Measurements from ENCODE around the gene AP1AR. TPM values are rescaled to one million over a fixed set of nuclear protein-coding genes. Genes with fewer than 3 reads are reported as not detected.
A peak's percentile ranks its signal among the peaks of the same experiment; 100 is the strongest.

Gene AP1AR, protein sequence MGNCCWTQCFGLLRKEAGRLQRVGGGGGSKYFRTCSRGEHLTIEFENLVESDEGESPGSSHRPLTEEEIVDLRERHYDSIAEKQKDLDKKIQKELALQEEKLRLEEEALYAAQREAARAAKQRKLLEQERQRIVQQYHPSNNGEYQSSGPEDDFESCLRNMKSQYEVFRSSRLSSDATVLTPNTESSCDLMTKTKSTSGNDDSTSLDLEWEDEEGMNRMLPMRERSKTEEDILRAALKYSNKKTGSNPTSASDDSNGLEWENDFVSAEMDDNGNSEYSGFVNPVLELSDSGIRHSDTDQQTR
- total RNA-seq: 10 to 100 TPM in 1 of 2 donors, 1 to 10 TPM in 1; 7.6 to 14.7 TPM
- 1 to 10 TPM; 7.6 to 8.0 TPM for polyA plus RNA-seq

DNA sequence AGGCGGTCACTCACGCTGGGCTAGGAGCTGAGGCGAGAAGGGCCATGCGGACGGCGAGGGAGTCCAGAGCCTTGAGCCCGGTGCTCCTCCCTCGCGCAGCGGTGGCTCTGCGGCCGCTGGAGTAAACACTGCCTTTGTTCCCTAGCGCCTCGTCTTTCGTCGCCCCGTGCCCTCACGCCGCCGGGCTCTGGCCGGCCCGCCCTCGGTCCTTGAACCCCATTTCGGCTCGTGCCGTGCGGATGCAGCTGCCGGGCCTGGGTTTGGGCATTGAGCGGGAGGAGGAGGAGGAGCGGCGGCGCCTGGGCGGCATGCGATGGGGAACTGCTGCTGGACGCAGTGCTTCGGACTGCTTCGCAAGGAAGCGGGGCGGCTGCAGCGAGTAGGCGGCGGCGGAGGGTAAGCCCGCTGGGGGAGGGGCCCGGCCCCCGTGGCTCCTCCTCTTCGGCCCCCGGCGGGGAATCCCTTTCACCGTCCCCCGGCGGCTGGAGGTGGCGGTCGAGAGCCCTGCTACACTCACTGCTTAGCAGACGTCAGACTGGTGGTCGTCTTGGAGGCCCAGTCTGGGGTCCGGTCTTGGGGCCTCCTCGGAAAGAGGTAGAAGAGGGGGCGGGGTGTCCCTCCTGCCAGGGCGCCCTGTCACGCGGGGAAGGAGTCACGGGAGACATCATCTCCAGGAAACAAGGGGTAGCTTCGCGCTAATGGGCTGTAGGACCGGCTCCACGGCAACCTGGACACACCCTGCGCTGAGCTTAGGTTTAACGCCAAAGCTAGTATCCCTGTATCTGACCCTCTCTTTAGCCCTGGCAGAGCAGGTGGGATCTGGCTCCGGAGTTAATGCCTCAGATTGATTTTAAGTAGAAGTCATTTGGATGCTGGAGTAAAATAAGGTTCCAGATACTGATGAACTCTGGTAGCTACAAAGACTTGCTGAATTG, at the start of gene AP1AR:
Gene AP1AR, plus strand, starts transcription at position 9 of the 935 bp plus-strand sequence. Its CDS starts 305 bp downstream, at position 314.
- H3K36me3 ChIP-seq (ENCODE audit: control insufficient read depth in 4 of 4, insufficient read depth in 3 of 4, low read depth in 1 of 4, low read length in 3 of 4): no peaks in the 10 kb centered on the region
- under 1% methylated on average over 70 of the region's 70 CpGs for WGBS
- TF ChIP-seq TAF1 (conservative IDR thresholded peaks at IDR 0.05) (peak; percentile 72), RXRA (IDR thresholded peaks at IDR 0.05) (no peak), CTCF (IDR thresholded peaks at IDR 0.05; ENCODE audit: low read depth, low read length, missing input control) (peak; percentile 12), FOXA2 (IDR thresholded peaks at IDR 0.05) (no peak), MAX (IDR thresholded peaks at IDR 0.05) (no peak)
- TF ChIP-seq, protein P1, sequence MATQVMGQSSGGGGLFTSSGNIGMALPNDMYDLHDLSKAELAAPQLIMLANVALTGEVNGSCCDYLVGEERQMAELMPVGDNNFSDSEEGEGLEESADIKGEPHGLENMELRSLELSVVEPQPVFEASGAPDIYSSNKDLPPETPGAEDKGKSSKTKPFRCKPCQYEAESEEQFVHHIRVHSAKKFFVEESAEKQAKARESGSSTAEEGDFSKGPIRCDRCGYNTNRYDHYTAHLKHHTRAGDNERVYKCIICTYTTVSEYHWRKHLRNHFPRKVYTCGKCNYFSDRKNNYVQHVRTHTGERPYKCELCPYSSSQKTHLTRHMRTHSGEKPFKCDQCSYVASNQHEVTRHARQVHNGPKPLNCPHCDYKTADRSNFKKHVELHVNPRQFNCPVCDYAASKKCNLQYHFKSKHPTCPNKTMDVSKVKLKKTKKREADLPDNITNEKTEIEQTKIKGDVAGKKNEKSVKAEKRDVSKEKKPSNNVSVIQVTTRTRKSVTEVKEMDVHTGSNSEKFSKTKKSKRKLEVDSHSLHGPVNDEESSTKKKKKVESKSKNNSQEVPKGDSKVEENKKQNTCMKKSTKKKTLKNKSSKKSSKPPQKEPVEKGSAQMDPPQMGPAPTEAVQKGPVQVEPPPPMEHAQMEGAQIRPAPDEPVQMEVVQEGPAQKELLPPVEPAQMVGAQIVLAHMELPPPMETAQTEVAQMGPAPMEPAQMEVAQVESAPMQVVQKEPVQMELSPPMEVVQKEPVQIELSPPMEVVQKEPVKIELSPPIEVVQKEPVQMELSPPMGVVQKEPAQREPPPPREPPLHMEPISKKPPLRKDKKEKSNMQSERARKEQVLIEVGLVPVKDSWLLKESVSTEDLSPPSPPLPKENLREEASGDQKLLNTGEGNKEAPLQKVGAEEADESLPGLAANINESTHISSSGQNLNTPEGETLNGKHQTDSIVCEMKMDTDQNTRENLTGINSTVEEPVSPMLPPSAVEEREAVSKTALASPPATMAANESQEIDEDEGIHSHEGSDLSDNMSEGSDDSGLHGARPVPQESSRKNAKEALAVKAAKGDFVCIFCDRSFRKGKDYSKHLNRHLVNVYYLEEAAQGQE (IDR thresholded peaks at IDR 0.05): no peak
- H3K9ac ChIP-seq (ENCODE audit: low read depth in 1 of 2, low read length in 2 of 2): peak within 1 kb of the TSS; percentile 93 to 98
- no peaks in the 10 kb centered on the region for H3K9me3 ChIP-seq (ENCODE audit: control insufficient read depth in 4 of 4, low read length in 3 of 4)
- H3K4me3 ChIP-seq (ENCODE audit: low read depth in 1 of 3, low read length in 3 of 3): peak within 1 kb of the TSS; percentile 80 to 95 (median 95)
- no peaks in the 10 kb centered on the region for H3K27me3 ChIP-seq (ENCODE audit: control insufficient read depth in 4 of 4, insufficient read depth in 4 of 4, low read length in 3 of 4)
- peaks cover 2 to 14% (median 9%) of the 10 kb centered on the region in 4 donors for H3K4me1 ChIP-seq (ENCODE audit: control insufficient read depth in 4 of 4, insufficient read depth in 4 of 4, low read length in 3 of 4)
- peak; percentile 80 for DNase-seq (ENCODE audit: low spot score)
- peak within 1 kb of the TSS; percentile 97 to 100 for H3K27ac ChIP-seq (ENCODE audit: low read depth in 1 of 2, low read length in 2 of 2)

GRCh38 chr4:112182604-112183003, 49.0 kb upstream of the AP1AR start:
- no peaks in the 10 kb centered on the region for H3K36me3 ChIP-seq (ENCODE audit: control insufficient read depth in 4 of 4, insufficient read depth in 3 of 4, low read depth in 1 of 4, low read length in 3 of 4)
- no peak for DNase-seq (ENCODE audit: low spot score)
- H3K9me3 ChIP-seq (ENCODE audit: control insufficient read depth in 4 of 4, low read length in 3 of 4): no peaks in the 10 kb centered on the region
- no peaks in the 10 kb centered on the region for H3K27me3 ChIP-seq (ENCODE audit: control insufficient read depth in 4 of 4, insufficient read depth in 4 of 4, low read length in 3 of 4)
- no peak overlapping the region for H3K27ac ChIP-seq (ENCODE audit: low read depth in 1 of 2, low read length in 2 of 2)
- no peak overlapping the region for H3K9ac ChIP-seq (ENCODE audit: low read depth in 1 of 2, low read length in 2 of 2)
- no peak overlapping the region for H3K4me3 ChIP-seq (ENCODE audit: low read depth in 1 of 3, low read length in 3 of 3)
- WGBS: 50% methylated on average over 3 of the region's 3 CpGs
- peaks cover 0 to 11% (median 3%) of the 10 kb centered on the region in 4 donors for H3K4me1 ChIP-seq (ENCODE audit: control insufficient read depth in 4 of 4, insufficient read depth in 4 of 4, low read length in 3 of 4)
- TF ChIP-seq, protein P1 (IDR thresholded peaks at IDR 0.05): no peak
- TF ChIP-seq, protein P2, sequence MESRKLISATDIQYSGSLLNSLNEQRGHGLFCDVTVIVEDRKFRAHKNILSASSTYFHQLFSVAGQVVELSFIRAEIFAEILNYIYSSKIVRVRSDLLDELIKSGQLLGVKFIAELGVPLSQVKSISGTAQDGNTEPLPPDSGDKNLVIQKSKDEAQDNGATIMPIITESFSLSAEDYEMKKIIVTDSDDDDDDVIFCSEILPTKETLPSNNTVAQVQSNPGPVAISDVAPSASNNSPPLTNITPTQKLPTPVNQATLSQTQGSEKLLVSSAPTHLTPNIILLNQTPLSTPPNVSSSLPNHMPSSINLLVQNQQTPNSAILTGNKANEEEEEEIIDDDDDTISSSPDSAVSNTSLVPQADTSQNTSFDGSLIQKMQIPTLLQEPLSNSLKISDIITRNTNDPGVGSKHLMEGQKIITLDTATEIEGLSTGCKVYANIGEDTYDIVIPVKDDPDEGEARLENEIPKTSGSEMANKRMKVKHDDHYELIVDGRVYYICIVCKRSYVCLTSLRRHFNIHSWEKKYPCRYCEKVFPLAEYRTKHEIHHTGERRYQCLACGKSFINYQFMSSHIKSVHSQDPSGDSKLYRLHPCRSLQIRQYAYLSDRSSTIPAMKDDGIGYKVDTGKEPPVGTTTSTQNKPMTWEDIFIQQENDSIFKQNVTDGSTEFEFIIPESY (IDR thresholded peaks at IDR 0.05): no peak
- TF ChIP-seq RAD21 (IDR thresholded peaks at IDR 0.05): peak in 1 of 2 donors; percentile 12
